Left ventricle myocardium inferior (tissue), 1 donor: Measurements from ENCODE around the gene PCDHA8. TPM values are rescaled to one million over a fixed set of nuclear protein-coding genes. Genes with fewer than 3 reads are reported as not detected.
"Not testable (repeated sequence)": the region's sequence is repeated elsewhere in the genome, so short reads cannot be mapped to it uniquely, and the experiment has no call there.

Source experiments
- DNase-seq: peaks from one replicate; pipeline ENCODE4 v3.0.0-alpha.2; 2020
- H3K27ac ChIP-seq: fragments of 200-600 bp; replicated peaks from 2 replicates; pipeline ENCODE4 v1.8.0; 2021
- H3K27me3 ChIP-seq: fragments of 200-600 bp; 2 replicates; pipeline ENCODE4 v1.8.0; 2021; ENCODE audit warnings: low read depth
- H3K36me3 ChIP-seq: fragments of 200-600 bp; 2 replicates; pipeline ENCODE4 v1.8.0; 2021
- H3K4me1 ChIP-seq: fragments of 200-600 bp; 2 replicates; pipeline ENCODE4 v1.8.0; 2021
- H3K4me3 ChIP-seq: fragments of 200-600 bp; 2 replicates; pipeline ENCODE4 v1.8.0; 2021; ENCODE audit warnings: mild to moderate bottlenecking, moderate library complexity
- H3K9me3 ChIP-seq: fragments of 200-600 bp; replicated peaks from 2 replicates; pipeline ENCODE4 v1.8.0; 2021
- CTCF ChIP-seq: fragments of 200-600 bp; IDR thresholded peaks from 2 replicates; pipeline ENCODE4 v1.8.0; 2021; ENCODE audit warnings: antibody characterized with exemption, mild to moderate bottlenecking, borderline replicate concordance
- intact Hi-C: fragments of 100-400 bp; cut with micrococcal nuclease; formaldehyde crosslinking; loops from one replicate; pipeline ENCODE4 v1.11.0; 2022
- total RNA-seq: library from RNA; stranded (reverse); fragmentation: NEBNext Ultra II Directional; extraction: Animal tissue kit (Norgen Biotek cat#: 25700); gene quantifications from one replicate; pipeline ENCODE4 v1.2.1, GENCODE V29; 2021
- donor health status: DM: no; HTN: yes; CAD: no; lungs with severe emphysema.

PCDHA8 gene
- total RNA-seq, 1 donor from 2014 or later = not detected

GRCh38 chr5:140808889-140809291, 32.1 kb upstream of the PCDHA8 start:
- peaks cover 33% of the 10 kb centered on the region for H3K27me3 ChIP-seq
- no peak for TF ChIP-seq CTCF
- peaks cover 56% of the 10 kb centered on the region for H3K9me3 ChIP-seq
- no peaks in the 10 kb centered on the region for H3K36me3 ChIP-seq
- intact Hi-C loops = no loop called here
- no peaks in the 10 kb centered on the region for H3K4me1 ChIP-seq
- no peak overlapping the region for H3K27ac ChIP-seq
- DNase-seq = no peak
- no peak overlapping the region for H3K4me3 ChIP-seq

DNA sequence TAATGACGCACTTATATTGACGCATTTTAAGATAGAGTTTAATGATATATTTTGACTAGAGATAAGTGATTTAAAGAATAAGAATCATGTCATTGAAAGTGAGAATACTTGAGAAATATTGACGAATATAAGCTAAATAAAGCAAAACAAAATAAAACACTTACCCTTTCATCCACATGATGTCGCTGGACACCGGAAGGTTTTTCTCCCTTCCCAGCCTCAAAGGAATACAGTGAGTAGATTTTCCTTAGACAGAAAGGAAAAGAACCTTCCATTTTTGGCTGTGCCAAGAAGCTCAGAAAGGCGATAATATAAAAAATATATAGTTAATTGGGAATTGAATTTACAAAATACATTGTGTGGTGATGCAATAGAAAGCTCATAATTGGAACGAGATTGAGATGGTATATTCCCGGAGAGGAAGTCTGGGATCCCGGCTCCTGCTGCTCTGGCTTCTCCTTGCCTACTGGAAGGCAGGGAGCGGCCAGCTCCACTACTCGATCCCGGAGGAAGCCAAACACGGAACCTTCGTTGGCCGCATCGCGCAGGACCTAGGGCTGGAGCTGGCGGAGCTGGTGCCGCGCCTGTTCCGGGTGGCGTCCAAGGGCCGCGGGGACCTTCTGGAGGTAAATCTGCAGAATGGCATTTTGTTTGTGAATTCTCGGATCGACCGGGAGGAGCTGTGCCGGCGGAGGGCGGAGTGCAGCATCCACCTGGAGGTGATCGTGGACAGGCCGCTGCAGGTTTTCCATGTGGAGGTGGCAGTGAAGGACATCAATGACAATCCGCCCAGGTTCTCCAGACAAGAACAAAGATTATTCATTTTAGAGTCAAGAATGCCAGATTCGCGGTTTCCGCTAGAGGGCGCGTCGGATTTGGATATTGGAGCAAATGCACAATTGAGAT, 19.4 kb upstream of the PCDHA8 start, which contains the start of gene PCDHA5:
Gene PCDHA5 (plus strand): TSS at position 239 of the 906 bp plus-strand sequence.
- no peaks in the 10 kb centered on the region for H3K36me3 ChIP-seq
- peaks cover 46% of the 10 kb centered on the region for H3K9me3 ChIP-seq
- peaks cover 55% of the 10 kb centered on the region for H3K27me3 ChIP-seq
- intact Hi-C loops = no loop called here
- H3K27ac ChIP-seq = no peak within 1 kb of the TSS
- peak; percentile 39 for TF ChIP-seq CTCF
- H3K4me1 ChIP-seq = no peaks in the 10 kb centered on the region
- DNase-seq = no peak
- H3K4me3 ChIP-seq = no peak within 1 kb of the TSS

DNA sequence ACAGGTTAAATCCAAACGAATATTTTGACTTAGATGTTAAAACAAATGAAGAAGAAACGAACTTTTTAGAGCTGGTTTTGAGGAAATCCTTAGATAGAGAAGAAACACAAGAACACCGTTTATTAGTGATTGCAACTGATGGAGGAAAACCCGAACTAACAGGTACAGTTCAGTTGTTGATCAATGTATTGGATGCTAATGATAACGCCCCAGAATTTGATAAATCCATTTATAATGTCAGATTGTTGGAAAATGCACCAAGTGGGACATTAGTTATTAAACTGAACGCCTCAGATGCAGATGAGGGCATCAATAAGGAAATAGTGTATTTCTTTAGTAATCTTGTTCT, 18.7 kb upstream of the PCDHA8 start:
- Histone ChIP-seq H3K36me3 (no peaks in the 10 kb centered on the region), H3K27ac (no peak overlapping the region), H3K4me3 (no peak overlapping the region), H3K4me1 (no peaks in the 10 kb centered on the region), H3K27me3 (peaks cover 62% of the 10 kb centered on the region), H3K9me3 (peaks cover 41% of the 10 kb centered on the region)
- intact Hi-C loops = no loop called here
- DNase-seq = no peak
- TF ChIP-seq CTCF = no peak

DNA sequence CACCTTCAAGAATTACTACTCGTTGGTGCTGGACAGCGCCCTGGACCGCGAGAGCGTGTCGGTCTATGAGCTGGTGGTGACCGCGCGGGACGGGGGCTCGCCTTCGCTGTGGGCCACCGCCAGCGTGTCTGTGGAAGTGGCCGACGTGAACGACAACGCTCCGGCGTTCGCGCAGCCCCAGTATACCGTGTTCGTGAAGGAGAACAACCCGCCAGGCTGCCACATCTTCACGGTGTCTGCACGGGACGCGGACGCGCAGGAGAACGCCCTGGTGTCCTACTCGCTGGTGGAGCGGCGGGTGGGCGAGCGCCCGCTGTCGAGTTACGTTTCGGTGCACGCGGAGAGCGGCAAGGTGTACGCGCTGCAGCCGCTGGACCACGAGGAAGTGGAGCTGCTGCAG, 18.0 kb upstream of the PCDHA8 start:
- H3K36me3 ChIP-seq, H3K4me1 ChIP-seq, intact Hi-C loops, DNase-seq, H3K27ac ChIP-seq, H3K4me3 ChIP-seq: not testable (repeated sequence)
- Histone ChIP-seq H3K9me3 (peaks cover 47% of the 10 kb centered on the region), H3K27me3 (peaks cover 69% of the 10 kb centered on the region)

- Histone ChIP-seq H3K9me3 (peaks cover 51% of the 10 kb centered on the region), H3K4me3 (no peak overlapping the region), H3K27ac (no peak overlapping the region), H3K4me1 (no peaks in the 10 kb centered on the region), H3K36me3 (no peaks in the 10 kb centered on the region), H3K27me3 (peaks cover 74% of the 10 kb centered on the region)
- intact Hi-C loops = no loop called here
- no peak for DNase-seq
- no peak for TF ChIP-seq CTCF
Measured at GRCh38 chr5:140823475-140823874, 17.5 kb upstream of the PCDHA8 start.

DNA sequence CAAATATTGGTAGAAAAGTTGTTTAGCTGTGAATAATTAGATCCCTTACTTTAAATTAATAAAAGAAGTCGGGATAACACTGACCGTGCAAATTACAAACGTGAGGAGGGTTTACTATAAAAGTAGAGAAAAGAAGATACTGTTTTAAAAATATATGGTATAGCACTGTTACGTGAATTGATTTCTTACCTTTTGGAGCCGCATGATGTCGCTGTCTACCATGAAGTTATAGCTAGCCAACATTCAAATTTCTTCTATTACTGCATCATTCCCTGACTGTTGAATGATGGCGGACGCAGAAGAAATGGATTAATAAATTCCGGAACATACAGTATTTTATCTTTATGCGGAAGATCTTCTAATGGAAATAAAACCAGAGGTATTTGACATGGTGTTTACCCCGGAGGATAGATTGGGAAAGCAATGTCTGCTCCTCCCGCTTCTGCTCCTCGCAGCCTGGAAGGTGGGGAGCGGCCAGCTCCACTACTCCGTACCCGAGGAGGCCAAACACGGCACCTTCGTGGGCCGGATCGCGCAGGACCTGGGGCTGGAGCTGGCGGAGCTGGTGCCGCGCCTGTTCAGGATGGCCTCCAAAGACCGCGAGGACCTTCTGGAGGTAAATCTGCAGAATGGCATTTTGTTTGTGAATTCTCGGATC, 13.2 kb upstream of the PCDHA8 start, which contains the start of gene PCDHA6:
Gene PCDHA6 (plus strand): TSS at position 257 of the 658 bp plus-strand sequence. CDS start 132 bp downstream, at position 389.
- Histone ChIP-seq H3K4me1 (no peaks in the 10 kb centered on the region), H3K27ac (no peak within 1 kb of the TSS), H3K36me3 (no peaks in the 10 kb centered on the region), H3K9me3 (peaks cover 64% of the 10 kb centered on the region), H3K27me3 (peaks cover 93% of the 10 kb centered on the region), H3K4me3 (no peak within 1 kb of the TSS)
- intact Hi-C loops = no loop called here
- DNase-seq = no peak
- no peak for TF ChIP-seq CTCF
